A673 (cell line): ENCODE data around the gene UBE2D2. TPM values are rescaled to one million over a fixed set of nuclear protein-coding genes. Genes with fewer than 3 reads are reported as not detected.

ENCODE experiments used
- BruUV-seq: library from RNA; stranded (reverse); fragments of 400-500 nt; replicated peaks from 2 replicates; lab custom pipeline; 2021; lab: Mats Ljungman, UMichigan
- CTCF ChIA-PET: fragments of 300-600 bp; sonication (Branson Sonifier 250); formaldehyde crosslinking; loops from one replicate; lab custom pipeline; 2022; ENCODE audit warnings: antibody characterized with exemption; lab: Charles Lee
- POLR2A ChIA-PET: fragments of 300-600 bp; sonication (Branson Sonifier 250); formaldehyde crosslinking; loops from one replicate; lab custom pipeline; 2022; ENCODE audit warnings: antibody characterized with exemption; ENCODE audit not compliant: low non-redundant PET; lab: Charles Lee
- DNase-seq: peaks from one replicate; pipeline ENCODE4 v3.0.0-alpha.2; 2015; ENCODE audit warnings: low spot score
- H3K27ac ChIP-seq: fragments of 200-600 bp; sonication (generic); 2 replicates; pipeline ENCODE4 v1.5.1; 2016; ENCODE audit warnings: mixed run types, low read depth, mild to moderate bottlenecking, mixed read lengths, antibody characterized with exemption, low read length; ENCODE audit not compliant: poor library complexity, severe bottlenecking
- H3K27me3 ChIP-seq: fragments of 200-600 bp; sonication (generic); replicated peaks from 2 replicates; pipeline ENCODE4 v1.6.1; 2017; ENCODE audit warnings: mixed run types, low read depth, mild to moderate bottlenecking, mixed read lengths, antibody characterized with exemption, low read length; ENCODE audit not compliant: insufficient read depth, poor library complexity
- H3K36me3 ChIP-seq: fragments of 200-600 bp; sonication (generic); 2 replicates; pipeline ENCODE4 v1.6.1; 2016; ENCODE audit warnings: mixed run types, mild to moderate bottlenecking, mixed read lengths, antibody characterized with exemption, low read length; ENCODE audit not compliant: insufficient read depth, poor library complexity, severe bottlenecking
- H3K4me1 ChIP-seq: fragments of 200-600 bp; sonication (generic); 2 replicates; pipeline ENCODE4 v1.6.1; 2017; ENCODE audit warnings: mixed run types, mild to moderate bottlenecking, mixed read lengths, antibody characterized with exemption, low read length; ENCODE audit not compliant: insufficient read depth, poor library complexity, severe bottlenecking
- H3K4me3 ChIP-seq: fragments of 200-600 bp; sonication (generic); 2 replicates; pipeline ENCODE4 v1.5.1; 2016; ENCODE audit warnings: low read depth, mixed run types, mild to moderate bottlenecking, mixed read lengths, low read length; ENCODE audit not compliant: poor library complexity, severe bottlenecking
- H3K9me3 ChIP-seq: fragments of 200-600 bp; sonication (generic); 2 replicates; pipeline ENCODE4 v1.6.1; 2016; ENCODE audit warnings: mixed run types, low read depth, mild to moderate bottlenecking, mixed read lengths, antibody characterized with exemption, low read length; ENCODE audit not compliant: poor library complexity, severe bottlenecking
- CTCF ChIP-seq: fragments of 300-800, 200-600 bp; sonication (generic); conservative IDR thresholded peaks from 2 replicates; pipeline ENCODE4 v1.5.1; 2017; ENCODE audit warnings: low read depth, mild to moderate bottlenecking, antibody characterized with exemption, low read length, moderate library complexity, mixed read lengths
- EZH2 ChIP-seq: fragments of 200-600 bp; sonication (generic); IDR thresholded peaks from 2 replicates; pipeline ENCODE4 v1.6.1; 2017; ENCODE audit warnings: borderline replicate concordance, low read depth, mild to moderate bottlenecking, mixed read lengths, antibody characterized with exemption, low read length; ENCODE audit not compliant: poor library complexity, severe bottlenecking
- intact Hi-C: fragments of 100-400 bp; cut with micrococcal nuclease; formaldehyde crosslinking; loops from one replicate; pipeline ENCODE4 v1.10.0; 2022; ENCODE audit not compliant: unreplicated experiment
- total RNA-seq: library from RNA; stranded (reverse); gene quantifications from 2 replicates; pipeline ENCODE4 v1.2.3, GENCODE V29; 2021

The UBE2D2 gene
- total RNA-seq, 1 experiment from 2014 or later, result 186 TPM

GRCh38 chr5:139676406-139676805 lies 115.3 kb downstream of the UBE2D2 start:
- Histone ChIP-seq H3K27me3 (no peaks in the 10 kb centered on the region), H3K4me1 (peaks cover 2% of the 10 kb centered on the region), H3K4me3 (no peak overlapping the region), H3K36me3 (peaks cover 1% of the 10 kb centered on the region), H3K27ac (no peak overlapping the region), H3K9me3 (no peaks in the 10 kb centered on the region)
- BruUV-seq, result no TSS peak
- intact Hi-C loops, result no loop called here
- ChIA-PET POLR2A (no interaction called here), CTCF (no interaction called here)
- no peak for TF ChIP-seq EZH2
- TF ChIP-seq CTCF, result no peak
- no peak for DNase-seq

- H3K4me3 ChIP-seq, result no peak overlapping the region
- H3K4me1 ChIP-seq, result no peaks in the 10 kb centered on the region
- TF ChIP-seq EZH2 (no peak), CTCF (no peak)
- ChIA-PET POLR2A (no interaction called here), CTCF (interaction anchor here (0.7 kb wide), 1 partner anchor 88 kb away, joined by 3 read pairs; no protein-coding TSS in a partner anchor)
- peaks cover 3% of the 10 kb centered on the region for H3K36me3 ChIP-seq
- H3K27ac ChIP-seq, result peak overlapping the region; percentile 30
- H3K27me3 ChIP-seq, result no peaks in the 10 kb centered on the region
- BruUV-seq, result no TSS peak
- intact Hi-C loops, result no loop called here
- no peak for DNase-seq
- H3K9me3 ChIP-seq, result no peaks in the 10 kb centered on the region
Observed at GRCh38 chr5:139676951-139677735, 116.0 kb downstream of the UBE2D2 start.

Other genes with a start within 250 kb of the UBE2D2 start
- 95.0 and 108 TPM in 2 replicates for gene PAIP2, start 219.5 kb upstream of the UBE2D2 start, total RNA-seq
- not detected in 2 replicates for gene SLC23A1, start 178.0 kb upstream of the UBE2D2 start, total RNA-seq
- gene MZB1, start 171.4 kb upstream of the UBE2D2 start, total RNA-seq, result not detected in 2 replicates
- 0.82 and 1.0 TPM in 2 replicates for gene PROB1, start 166.2 kb upstream of the UBE2D2 start, total RNA-seq
- gene SPATA24, start 157.2 kb upstream of the UBE2D2 start, total RNA-seq, result 4.0 and 4.2 TPM in 2 replicates
- gene DNAJC18, start 121.8 kb upstream of the UBE2D2 start, total RNA-seq, result 16.7 and 21.1 TPM in 2 replicates
- gene ECSCR, start 98.6 kb upstream of the UBE2D2 start, total RNA-seq, result 1.1 and 1.6 TPM in 2 replicates
- gene SMIM33, start 90.3 kb upstream of the UBE2D2 start, total RNA-seq, result not detected in 2 replicates
- 29.4 and 30.7 TPM in 2 replicates for gene STING1, start 78.6 kb upstream of the UBE2D2 start, total RNA-seq
- gene CXXC5, start 87.0 kb downstream of the UBE2D2 start, total RNA-seq, result 56.4 and 57.2 TPM in 2 replicates
- gene PSD2, start 234.5 kb downstream of the UBE2D2 start, total RNA-seq, result 0.26 and 0.70 TPM in 2 replicates